Liver (tissue), 9 donors: ENCODE results near the gene EML6. TPM values are rescaled to one million over a fixed set of nuclear protein-coding genes. Genes with fewer than 3 reads are reported as not detected.

Experiments
- DNase-seq: peaks from one replicate; pipeline ENCODE4 v3.0.0-alpha.2; 2017; ENCODE audit warnings: low spot score
- H3K27ac ChIP-seq, 2 donors: one replicate each; pipeline ENCODE4 v1.7.0; 2013; ENCODE audit warnings: inconsistent platforms in 2 of 2, low read length in 2 of 2, control low read depth in 1 of 2, low read depth in 1 of 2, mild to moderate bottlenecking in 1 of 2
- H3K27me3 ChIP-seq, 4 donors: one replicate each; pipeline versions ENCODE4 v1.6.1 to v1.7.0; 2013; ENCODE audit warnings: low read length in 3 of 4, inconsistent platforms in 1 of 4, mild to moderate bottlenecking in 1 of 4, moderate library complexity in 1 of 4; ENCODE audit not compliant: control insufficient read depth in 4 of 4, insufficient read depth in 4 of 4
- H3K36me3 ChIP-seq, 4 donors: one replicate each; pipeline versions ENCODE4 v1.6.1 to v1.7.0; 2013; ENCODE audit warnings: low read length in 3 of 4, mild to moderate bottlenecking in 3 of 4, low read depth in 1 of 4, moderate library complexity in 1 of 4; ENCODE audit not compliant: control insufficient read depth in 4 of 4, insufficient read depth in 3 of 4
- H3K4me1 ChIP-seq, 4 donors: one replicate each; pipeline versions ENCODE4 v1.6.1 to v1.7.0; 2013; ENCODE audit warnings: low read length in 3 of 4, mild to moderate bottlenecking in 3 of 4, moderate library complexity in 1 of 4; ENCODE audit not compliant: control insufficient read depth in 4 of 4, insufficient read depth in 4 of 4
- H3K4me3 ChIP-seq, 3 donors: one replicate each; pipeline versions ENCODE4 v1.6.1 to v1.7.0; 2013; ENCODE audit warnings: low read length in 3 of 3, control low read depth in 1 of 3, low read depth in 1 of 3, mild to moderate bottlenecking in 1 of 3
- H3K9ac ChIP-seq, 2 donors: one replicate each; pipeline ENCODE4 v1.7.0; 2013; ENCODE audit warnings: low read length in 2 of 2, mild to moderate bottlenecking in 2 of 2, moderate library complexity in 2 of 2, control low read depth in 1 of 2, low read depth in 1 of 2
- H3K9me3 ChIP-seq, 4 donors: one replicate each; pipeline versions ENCODE4 v1.6.1 to v1.7.0; 2013; ENCODE audit warnings: low read length in 3 of 4; ENCODE audit not compliant: control insufficient read depth in 4 of 4
- EGR1 ChIP-seq, 2 donors: IDR thresholded peaks; 2 replicates each; pipeline ENCODE4 v1.6.1; 2016 to 2018; ENCODE audit warnings: antibody characterized with exemption in 2 of 2, low read depth in 2 of 2
- GABPA ChIP-seq, 2 donors: IDR thresholded peaks in 1 of 2; conservative IDR thresholded peaks in 1 of 2; 2 replicates each; pipeline ENCODE4 v1.6.1; 2016; ENCODE audit warnings: antibody characterized with exemption in 2 of 2, mild to moderate bottlenecking in 1 of 2, moderate library complexity in 1 of 2
- HNF4A ChIP-seq, 2 donors: conservative IDR thresholded peaks; 2 replicates each; pipeline ENCODE4 v1.6.1; 2016; ENCODE audit warnings: antibody characterized with exemption in 2 of 2, mild to moderate bottlenecking in 2 of 2
- HNF4G ChIP-seq: IDR thresholded peaks from 2 replicates; pipeline ENCODE4 v1.6.1; 2016; ENCODE audit warnings: antibody characterized with exemption
- JUND ChIP-seq, 2 donors: IDR thresholded peaks; 2 replicates each; pipeline ENCODE4 v1.6.1; 2016; ENCODE audit warnings: antibody characterized with exemption in 2 of 2
- RAD21 ChIP-seq, 2 donors: IDR thresholded peaks; 2 replicates each; pipeline ENCODE4 v1.6.1; 2016; ENCODE audit warnings: antibody characterized with exemption in 2 of 2, mild to moderate bottlenecking in 2 of 2
- RXRA ChIP-seq, 2 donors: IDR thresholded peaks; 2 replicates each; pipeline ENCODE4 v1.6.1; 2017 to 2018; ENCODE audit warnings: antibody characterized with exemption in 2 of 2, mild to moderate bottlenecking in 1 of 2
- SP1 ChIP-seq: IDR thresholded peaks from 2 replicates; pipeline ENCODE4 v1.6.1; 2018; ENCODE audit warnings: antibody characterized with exemption, mild to moderate bottlenecking
- TAF1 ChIP-seq: conservative IDR thresholded peaks from 2 replicates; pipeline ENCODE4 v1.6.1; 2016; ENCODE audit warnings: antibody characterized with exemption, mild to moderate bottlenecking
- WGBS: extraction: QIAGEN DNeasy Blood & Tissue Kit; methylation state at CpG from one replicate; pipeline ENCODE4 v1.1.7; 2013; 5-methylcytosine and 5-hydroxymethylcytosine counted together
- polyA plus RNA-seq, 2 donors: library from polyadenylated mRNA; stranded (reverse) in 1 of 2; unstranded in 1 of 2; fragments of 200-250 nt in 1 of 2; fragments of >200 nt in 1 of 2; fragmentation: Nextera tagmentation in 1 of 2; extraction: Ambion mirVana in 1 of 2; gene quantifications; one replicate each; pipeline versions ENCODE4 v1.2.1 to v1.2.3, GENCODE V29; 2013 to 2015
- total RNA-seq, 2 donors: library from RNA; depleted of rRNA; stranded (reverse); fragments of >200 nt; gene quantifications; one replicate each; pipeline ENCODE4 v1.2.3, GENCODE V29; 2014
- TF ChIP-seq, protein P1 (sequence below): IDR thresholded peaks from 2 replicates; pipeline ENCODE4 v1.6.1; 2016; ENCODE audit warnings: antibody characterized with exemption, mild to moderate bottlenecking
- TF ChIP-seq, protein P2 (sequence below): IDR thresholded peaks from 2 replicates; pipeline ENCODE4 v1.6.1; 2016; ENCODE audit warnings: antibody characterized with exemption
- TF ChIP-seq, protein P3 (sequence below): IDR thresholded peaks from 2 replicates; pipeline ENCODE4 v1.6.1; 2016; ENCODE audit warnings: antibody characterized with exemption
- TF ChIP-seq, protein P4 (sequence below): IDR thresholded peaks from 2 replicates; pipeline ENCODE4 v1.6.1; 2016; ENCODE audit warnings: antibody characterized with exemption
- donor health status: healthy.
- donor health status: healthy.
- donor health status: healthy.
- donor health status: healthy.
- donor health status: healthy.

EML6 gene
- total and polyA plus RNA-seq, 4 donors, result 0.33 to 3.0 (median 1.4) TPM

DNA sequence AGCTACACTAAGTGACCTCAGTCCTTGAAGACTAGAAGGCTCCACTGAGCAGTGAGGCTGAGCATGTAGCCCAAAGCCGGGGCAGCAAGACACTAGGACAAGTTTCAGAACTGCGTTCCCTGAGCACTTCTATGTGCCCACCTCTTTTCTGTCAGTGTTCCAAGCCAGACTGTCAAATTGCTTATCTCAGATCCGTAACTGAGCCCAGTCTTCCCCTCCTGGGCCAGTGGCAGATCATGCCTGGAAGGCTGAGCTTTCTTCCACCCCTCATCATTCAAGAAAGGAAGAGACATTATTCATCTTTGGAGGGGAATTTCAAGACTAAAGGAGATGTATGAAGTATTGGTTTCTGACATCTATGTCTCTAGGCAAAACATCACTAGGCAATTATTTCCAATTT, 49.8 kb downstream of the EML6 start (continued):
- TF ChIP-seq, protein P1, sequence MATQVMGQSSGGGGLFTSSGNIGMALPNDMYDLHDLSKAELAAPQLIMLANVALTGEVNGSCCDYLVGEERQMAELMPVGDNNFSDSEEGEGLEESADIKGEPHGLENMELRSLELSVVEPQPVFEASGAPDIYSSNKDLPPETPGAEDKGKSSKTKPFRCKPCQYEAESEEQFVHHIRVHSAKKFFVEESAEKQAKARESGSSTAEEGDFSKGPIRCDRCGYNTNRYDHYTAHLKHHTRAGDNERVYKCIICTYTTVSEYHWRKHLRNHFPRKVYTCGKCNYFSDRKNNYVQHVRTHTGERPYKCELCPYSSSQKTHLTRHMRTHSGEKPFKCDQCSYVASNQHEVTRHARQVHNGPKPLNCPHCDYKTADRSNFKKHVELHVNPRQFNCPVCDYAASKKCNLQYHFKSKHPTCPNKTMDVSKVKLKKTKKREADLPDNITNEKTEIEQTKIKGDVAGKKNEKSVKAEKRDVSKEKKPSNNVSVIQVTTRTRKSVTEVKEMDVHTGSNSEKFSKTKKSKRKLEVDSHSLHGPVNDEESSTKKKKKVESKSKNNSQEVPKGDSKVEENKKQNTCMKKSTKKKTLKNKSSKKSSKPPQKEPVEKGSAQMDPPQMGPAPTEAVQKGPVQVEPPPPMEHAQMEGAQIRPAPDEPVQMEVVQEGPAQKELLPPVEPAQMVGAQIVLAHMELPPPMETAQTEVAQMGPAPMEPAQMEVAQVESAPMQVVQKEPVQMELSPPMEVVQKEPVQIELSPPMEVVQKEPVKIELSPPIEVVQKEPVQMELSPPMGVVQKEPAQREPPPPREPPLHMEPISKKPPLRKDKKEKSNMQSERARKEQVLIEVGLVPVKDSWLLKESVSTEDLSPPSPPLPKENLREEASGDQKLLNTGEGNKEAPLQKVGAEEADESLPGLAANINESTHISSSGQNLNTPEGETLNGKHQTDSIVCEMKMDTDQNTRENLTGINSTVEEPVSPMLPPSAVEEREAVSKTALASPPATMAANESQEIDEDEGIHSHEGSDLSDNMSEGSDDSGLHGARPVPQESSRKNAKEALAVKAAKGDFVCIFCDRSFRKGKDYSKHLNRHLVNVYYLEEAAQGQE, result no peak

DNA sequence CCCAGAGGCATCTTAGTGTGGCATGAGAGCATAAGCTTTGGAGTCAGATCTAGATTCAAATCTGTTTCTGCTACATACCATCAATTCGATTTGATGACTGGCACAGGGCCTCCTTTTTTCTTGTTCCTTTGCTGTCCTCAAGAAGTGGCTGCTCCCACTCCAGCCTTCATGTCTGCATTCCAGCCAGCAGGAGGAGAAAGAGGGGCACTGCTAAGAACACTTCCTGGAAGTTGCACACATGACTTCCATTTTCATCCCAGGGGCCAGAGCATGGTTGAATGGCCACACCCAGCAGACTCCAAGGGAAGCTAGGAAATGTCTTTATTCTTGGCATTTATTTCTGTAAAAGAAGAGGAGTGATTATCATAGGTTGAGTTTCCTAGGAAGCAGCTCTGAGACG, 50.4 kb downstream of the EML6 start:
- TF ChIP-seq HNF4A (conservative IDR thresholded peaks at IDR 0.05) (no peak), SP1 (no peak), RXRA (IDR thresholded peaks at IDR 0.05) (no peak), JUND (IDR thresholded peaks at IDR 0.05) (no peak), GABPA (IDR thresholded peaks at IDR 0.05 in 1 of 2, conservative IDR thresholded peaks at IDR 0.05 in 1 of 2) (no peak), HNF4G (no peak), EGR1 (IDR thresholded peaks at IDR 0.05; ENCODE audit: low read depth in 2 of 2) (no peak), RAD21 (IDR thresholded peaks at IDR 0.05) (no peak), TAF1 (no peak)
- TF ChIP-seq, protein P2, sequence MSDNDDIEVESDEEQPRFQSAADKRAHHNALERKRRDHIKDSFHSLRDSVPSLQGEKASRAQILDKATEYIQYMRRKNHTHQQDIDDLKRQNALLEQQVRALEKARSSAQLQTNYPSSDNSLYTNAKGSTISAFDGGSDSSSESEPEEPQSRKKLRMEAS, result no peak
- TF ChIP-seq, protein P3, sequence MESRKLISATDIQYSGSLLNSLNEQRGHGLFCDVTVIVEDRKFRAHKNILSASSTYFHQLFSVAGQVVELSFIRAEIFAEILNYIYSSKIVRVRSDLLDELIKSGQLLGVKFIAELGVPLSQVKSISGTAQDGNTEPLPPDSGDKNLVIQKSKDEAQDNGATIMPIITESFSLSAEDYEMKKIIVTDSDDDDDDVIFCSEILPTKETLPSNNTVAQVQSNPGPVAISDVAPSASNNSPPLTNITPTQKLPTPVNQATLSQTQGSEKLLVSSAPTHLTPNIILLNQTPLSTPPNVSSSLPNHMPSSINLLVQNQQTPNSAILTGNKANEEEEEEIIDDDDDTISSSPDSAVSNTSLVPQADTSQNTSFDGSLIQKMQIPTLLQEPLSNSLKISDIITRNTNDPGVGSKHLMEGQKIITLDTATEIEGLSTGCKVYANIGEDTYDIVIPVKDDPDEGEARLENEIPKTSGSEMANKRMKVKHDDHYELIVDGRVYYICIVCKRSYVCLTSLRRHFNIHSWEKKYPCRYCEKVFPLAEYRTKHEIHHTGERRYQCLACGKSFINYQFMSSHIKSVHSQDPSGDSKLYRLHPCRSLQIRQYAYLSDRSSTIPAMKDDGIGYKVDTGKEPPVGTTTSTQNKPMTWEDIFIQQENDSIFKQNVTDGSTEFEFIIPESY, result no peak
- TF ChIP-seq, protein P4, sequence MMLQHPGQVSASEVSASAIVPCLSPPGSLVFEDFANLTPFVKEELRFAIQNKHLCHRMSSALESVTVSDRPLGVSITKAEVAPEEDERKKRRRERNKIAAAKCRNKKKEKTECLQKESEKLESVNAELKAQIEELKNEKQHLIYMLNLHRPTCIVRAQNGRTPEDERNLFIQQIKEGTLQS, result no peak
- TF ChIP-seq, protein P1, result no peak
- H3K36me3 ChIP-seq, result no peaks in the 10 kb centered on the region
- DNase-seq, result no peak
- no peak overlapping the region for H3K9ac ChIP-seq
- H3K27ac ChIP-seq, result no peak overlapping the region
- H3K9me3 ChIP-seq, result peaks cover 0 to 5% (median 0%) of the 10 kb centered on the region in 4 donors
- no peaks in the 10 kb centered on the region for H3K4me1 ChIP-seq
- 87% methylated on average over 2 of the region's 2 CpGs for WGBS
- no peak overlapping the region for H3K4me3 ChIP-seq
- H3K27me3 ChIP-seq, result no peaks in the 10 kb centered on the region
